Fibroblast of peridontal ligament (primary cell): ENCODE measurements around the gene KCTD18.

Source experiments
- DNase-seq: peaks from one replicate; pipeline ENCODE4 v3.0.0-alpha.2; 2010; ENCODE audit errors: extremely low read depth

The KCTD18 gene

GRCh38 chr2:200509612-200510433, at the start of gene KCTD18:
Gene KCTD18 (minus strand): TSS chr2:200510068. CDS start chr2:200507016, 3,052 bp downstream.
- peak; percentile 74 for DNase-seq

DNA sequence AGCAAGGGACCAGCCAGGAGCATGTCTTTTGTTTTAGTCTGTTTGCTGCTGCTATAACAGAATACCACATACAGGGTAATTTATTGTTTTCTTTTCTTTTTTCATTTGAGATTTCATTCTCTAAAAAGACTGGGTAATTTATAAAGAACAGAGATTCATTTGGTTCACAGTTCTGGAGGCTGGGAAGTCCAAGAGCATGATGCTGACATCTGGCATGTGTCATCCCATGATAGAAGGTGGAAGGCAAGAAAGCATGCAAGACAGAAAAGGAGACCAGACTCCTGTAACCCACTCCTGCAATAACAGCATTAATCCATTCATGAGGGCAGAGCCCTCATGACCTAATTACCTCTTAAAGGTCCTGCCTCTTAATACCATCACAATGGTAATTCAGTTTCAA, 30.9 kb upstream of the KCTD18 start:
- no peak for DNase-seq

DNA sequence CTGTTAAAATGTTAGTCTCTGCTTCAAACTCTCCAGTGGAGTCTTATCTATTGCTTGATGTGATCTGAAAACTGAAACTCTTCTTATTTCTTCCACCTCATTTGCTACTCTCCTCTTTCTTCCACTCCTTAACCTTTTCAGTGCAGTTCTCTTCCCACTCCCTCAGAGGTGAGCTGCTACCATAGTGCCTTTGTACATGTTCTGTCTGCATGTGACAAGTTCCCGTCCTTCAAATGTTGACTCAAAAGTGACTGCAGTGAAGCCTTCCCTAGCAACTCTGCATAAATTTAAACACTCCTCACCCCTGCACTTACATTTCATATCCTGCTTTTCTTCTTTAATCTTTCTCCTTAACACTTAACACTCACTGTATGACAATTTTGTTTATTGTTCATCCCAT, 28.3 kb upstream of the KCTD18 start:
- DNase-seq, result no peak

DNA sequence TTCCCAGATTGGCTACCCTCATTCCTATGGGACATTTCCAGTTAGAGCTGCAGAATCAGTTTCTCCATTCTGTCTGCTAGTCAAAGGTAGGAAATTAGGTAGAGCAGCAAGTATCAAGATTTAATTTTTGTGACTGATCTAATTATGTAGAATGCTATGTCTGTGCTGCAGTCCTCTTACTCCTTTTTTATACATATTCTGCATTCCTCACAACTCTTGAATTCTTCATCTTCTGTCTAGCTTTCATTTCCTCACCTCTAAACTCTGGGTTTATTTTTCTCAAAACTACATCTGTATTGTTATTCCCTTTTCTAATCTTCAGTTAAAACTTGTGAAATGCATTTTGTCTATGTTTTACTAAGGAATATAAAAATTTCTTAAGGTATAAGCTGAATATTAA, 24.7 kb upstream of the KCTD18 start:
- no peak for DNase-seq

GRCh38 chr2:200533754-200534153, 23.9 kb upstream of the KCTD18 start:
- no peak for DNase-seq

DNA sequence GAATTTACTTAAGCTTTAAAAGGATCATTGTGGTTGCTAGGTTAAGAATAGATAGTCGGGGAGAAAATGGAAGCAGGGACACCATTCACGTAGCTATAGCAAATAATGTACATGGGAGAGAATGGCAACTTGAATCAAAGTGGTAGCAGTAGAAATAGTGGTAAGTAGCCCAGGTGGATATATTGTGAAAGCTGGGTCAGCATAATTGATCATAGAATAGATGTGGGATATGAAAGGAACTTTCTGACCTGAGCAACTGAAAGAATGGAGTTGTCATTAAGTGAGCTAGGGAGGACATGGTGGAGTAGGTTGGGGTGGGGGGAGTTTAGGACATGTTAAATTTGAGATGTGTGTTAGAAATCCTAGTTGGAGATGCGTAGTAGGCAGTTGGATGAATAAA, 18.4 kb upstream of the KCTD18 start:
- DNase-seq, result no peak

DNA sequence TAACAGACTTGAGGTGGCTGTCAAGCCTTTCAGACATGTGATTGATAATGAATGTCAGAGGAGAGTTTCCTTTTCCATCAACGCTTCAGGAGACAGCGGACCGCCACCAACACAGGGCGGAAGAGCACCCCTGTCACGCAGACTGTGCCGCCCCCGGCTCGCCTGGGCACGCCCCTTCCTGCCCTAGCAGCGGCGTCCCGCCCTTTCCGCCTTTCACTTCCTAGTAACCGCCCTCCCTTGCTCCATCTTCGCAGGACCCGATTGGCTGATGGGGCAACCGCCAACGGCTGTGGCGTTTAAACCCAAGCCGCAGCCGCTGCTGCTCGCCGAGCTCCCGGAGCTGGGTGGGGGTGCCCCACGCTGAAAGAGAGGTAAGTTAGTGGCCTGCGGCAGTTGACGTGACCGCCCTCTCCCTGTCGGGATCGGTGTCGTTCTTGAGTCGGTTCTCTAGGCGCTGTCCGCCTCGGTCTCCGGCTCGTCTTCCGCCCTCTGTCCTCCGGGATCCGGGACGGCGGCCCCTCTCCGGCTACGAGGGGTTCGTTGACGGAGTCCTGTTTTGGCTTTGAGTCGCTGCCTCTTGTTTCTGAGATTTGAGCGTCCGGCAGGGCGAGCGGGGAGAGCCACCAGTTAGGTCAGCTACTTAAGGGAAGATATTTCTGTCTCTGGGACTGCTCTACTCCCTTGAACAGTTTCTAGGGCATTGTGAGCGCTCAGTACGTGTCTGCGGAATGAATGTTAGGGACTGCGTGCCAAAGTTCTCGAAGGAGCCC, 16.2 kb upstream of the KCTD18 start, which contains the start of gene SGO2:
Gene SGO2, plus strand, starts transcription at position 326 of the 770 bp plus-strand sequence. CDS start 6,769 bp downstream, outside the sequence.
- DNase-seq, result peak; percentile 88

DNA sequence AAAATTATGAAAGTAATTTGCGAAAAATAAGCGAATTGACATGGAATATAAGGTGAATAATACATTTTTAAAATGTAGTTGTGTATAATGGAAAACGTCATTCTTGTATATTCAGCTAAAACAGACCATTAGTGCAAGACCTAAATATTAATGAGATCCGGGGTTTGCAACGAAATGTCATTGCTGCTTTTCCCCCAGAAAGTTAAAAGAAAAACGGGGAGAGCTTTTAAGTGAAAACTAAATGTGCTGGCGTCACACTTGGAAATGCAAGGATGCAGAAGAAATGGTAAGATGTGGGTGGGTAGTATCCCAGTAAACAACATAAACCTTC, 15.6 kb upstream of the KCTD18 start:
- no peak for DNase-seq

DNA sequence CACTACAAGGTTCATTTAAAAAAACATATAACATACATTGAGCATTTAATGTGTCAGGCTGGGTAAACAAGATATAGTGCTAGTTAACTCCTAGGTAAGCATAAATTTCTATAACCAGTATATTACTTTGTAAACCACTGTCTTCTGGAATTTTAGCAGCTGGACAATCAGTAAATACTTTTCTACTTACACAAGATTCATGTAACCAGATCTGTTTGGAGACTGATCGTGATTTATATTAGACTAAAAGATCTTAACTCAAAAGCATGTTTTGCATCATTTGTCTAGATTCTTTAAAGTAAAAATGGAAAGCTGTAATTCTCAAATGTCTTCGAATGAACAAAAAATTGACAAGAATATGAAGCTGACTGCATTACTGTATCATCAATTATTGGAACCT, 15.2 kb upstream of the KCTD18 start:
- peak; percentile 57 for DNase-seq

DNA sequence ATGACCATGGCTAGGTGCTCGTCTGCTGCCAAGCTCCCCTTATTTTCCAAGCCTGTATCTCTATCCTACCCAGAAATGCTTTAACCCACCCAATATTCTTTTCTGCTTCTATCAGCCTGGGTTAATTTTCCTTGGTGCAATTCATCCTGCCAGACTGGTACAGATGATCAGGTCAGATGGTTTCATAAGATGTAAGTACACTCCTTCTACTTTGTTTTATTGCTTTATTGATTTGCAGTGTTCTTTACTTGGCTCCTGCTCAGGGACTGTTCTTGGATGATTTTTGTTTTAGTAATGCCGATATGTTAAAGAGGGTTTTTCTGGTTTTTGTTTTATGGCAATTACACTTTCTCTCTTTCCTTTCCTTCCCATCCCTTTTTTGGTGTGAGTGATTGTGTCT, 13.7 kb upstream of the KCTD18 start:
- no peak for DNase-seq

GRCh38 chr2:200523158-200523557, 13.3 kb upstream of the KCTD18 start:
- DNase-seq, result no peak

GRCh38 chr2:200515155-200515554, 5.3 kb upstream of the KCTD18 start:
- DNase-seq, result no peak

- DNase-seq, result peak; percentile 29
These were observed 645 bp downstream of the KCTD18 start for GRCh38 chr2:200509235-200509611.

DNA sequence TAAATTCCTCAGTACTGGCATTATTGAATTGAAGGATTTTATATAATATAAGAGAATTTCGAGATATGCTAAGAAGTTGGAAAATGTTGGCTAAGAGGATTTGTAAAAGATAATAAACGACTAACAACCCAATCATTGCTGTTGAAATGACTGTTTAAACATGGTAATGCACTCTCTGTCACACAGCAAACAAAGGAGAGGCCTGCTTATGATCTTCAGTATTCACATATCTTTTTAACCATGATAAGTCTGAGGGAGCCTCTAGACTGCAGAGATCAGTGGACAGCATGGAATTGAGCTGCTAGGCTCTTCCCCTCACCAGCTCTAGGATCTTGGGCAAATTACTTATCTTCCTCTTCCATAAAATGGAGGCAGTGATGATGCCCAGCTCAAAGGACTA, 2.7 kb downstream of the KCTD18 start:
- no peak for DNase-seq

GRCh38 chr2:200506679-200507078, 3.2 kb downstream of the KCTD18 start:
- no peak for DNase-seq

- DNase-seq, result no peak
These were observed 7.7 kb downstream of the KCTD18 start for GRCh38 chr2:200502196-200502595.

GRCh38 chr2:200498402-200499162, 11.3 kb downstream of the KCTD18 start:
- DNase-seq, result no peak

DNA sequence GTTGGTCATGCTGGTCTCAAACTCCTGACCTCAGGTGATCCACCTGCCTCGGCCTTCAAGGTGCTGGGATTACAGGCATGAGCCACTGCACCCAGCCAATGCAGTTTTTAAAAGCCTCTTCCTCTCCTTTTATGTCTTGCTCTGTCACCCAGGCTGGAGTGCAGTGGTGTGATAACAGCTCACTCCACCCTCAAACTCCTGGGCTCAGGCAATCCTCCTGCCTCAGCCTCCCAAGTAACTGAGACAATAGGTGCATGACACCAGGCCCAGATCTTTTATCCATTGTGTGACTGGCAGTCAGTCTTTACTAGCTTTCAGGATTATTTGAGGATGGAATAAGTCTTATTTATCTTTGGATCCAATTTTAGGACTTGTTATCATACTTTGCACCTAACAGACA, 13.2 kb downstream of the KCTD18 start:
- DNase-seq, result no peak

GRCh38 chr2:200494048-200494447, 15.8 kb downstream of the KCTD18 start:
- no peak for DNase-seq

DNA sequence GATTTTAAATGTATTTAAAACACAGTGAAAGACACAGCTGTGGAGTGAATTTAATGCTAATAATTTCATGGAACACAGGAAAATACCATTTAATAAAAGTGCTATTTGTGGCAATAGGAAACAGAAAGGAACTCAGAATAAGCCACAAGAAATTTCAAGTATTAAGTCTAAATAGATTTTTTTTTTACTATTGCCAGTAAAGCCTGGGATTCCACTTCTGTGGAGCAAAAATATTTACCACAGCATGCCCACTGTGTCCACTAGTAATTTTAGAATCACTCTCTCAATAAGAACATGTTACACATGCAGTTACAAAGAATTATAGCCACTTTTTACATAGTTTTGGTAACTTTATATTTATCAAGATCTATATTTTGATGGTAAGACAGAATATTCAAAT, 17.2 kb downstream of the KCTD18 start:
- no peak for DNase-seq

GRCh38 chr2:200490001-200490400, 19.9 kb downstream of the KCTD18 start:
- DNase-seq, result no peak

GRCh38 chr2:200488169-200488568, 21.7 kb downstream of the KCTD18 start:
- no peak for DNase-seq
